SK-N-SH (cell line): ENCODE results near the gene SEMA3F.

Experiments
- GABPA ChIP-seq: IDR thresholded peaks from 2 replicates; pipeline ENCODE4 v1.4.0; 2012; ENCODE audit warnings: low read depth, mild to moderate bottlenecking
- RFX5 ChIP-seq: IDR thresholded peaks from 2 replicates; pipeline ENCODE4 v1.6.1; 2012; ENCODE audit warnings: mild to moderate bottlenecking, improper control_type of control experiment, low read length
- SIN3A ChIP-seq: IDR thresholded peaks from 2 replicates; pipeline ENCODE4 v1.6.1; 2012; ENCODE audit warnings: low read depth, mild to moderate bottlenecking, low read length, moderate library complexity, borderline replicate concordance
- SMC3 ChIP-seq: IDR thresholded peaks from 2 replicates; pipeline ENCODE4 v1.6.1; 2012; ENCODE audit warnings: low read depth, low read length, improper control_type of control experiment
- TF ChIP-seq, protein P1 (sequence below): fragments of 200-600 bp; sonication (generic); IDR thresholded peaks from 2 replicates; pipeline ENCODE4 v1.6.1; 2017; ENCODE audit warnings: antibody characterized with exemption, mild to moderate bottlenecking, moderate library complexity

DNA sequence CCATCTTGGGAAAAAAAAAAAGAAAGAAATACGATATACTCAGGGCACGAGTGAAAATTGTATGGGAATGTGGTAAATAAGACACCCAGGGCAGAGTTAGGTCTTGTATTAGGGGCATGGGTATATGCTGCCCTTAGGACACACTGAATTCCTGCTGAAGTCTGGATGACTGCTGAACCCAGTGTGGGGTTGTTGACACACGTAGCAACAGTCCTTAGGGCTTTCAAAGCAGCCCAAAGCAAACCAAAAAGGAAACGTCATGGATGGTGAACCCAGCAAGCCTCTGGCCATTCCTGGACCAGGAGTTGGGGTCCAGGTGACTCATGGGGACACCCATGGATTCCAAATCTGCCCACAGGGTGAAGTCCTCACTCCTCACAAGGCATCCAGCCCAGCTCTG, 27.1 kb upstream of the SEMA3F start:
- TF ChIP-seq RFX5 (no peak), GABPA (no peak), SMC3 (no peak), SIN3A (no peak)
- TF ChIP-seq, protein P1, sequence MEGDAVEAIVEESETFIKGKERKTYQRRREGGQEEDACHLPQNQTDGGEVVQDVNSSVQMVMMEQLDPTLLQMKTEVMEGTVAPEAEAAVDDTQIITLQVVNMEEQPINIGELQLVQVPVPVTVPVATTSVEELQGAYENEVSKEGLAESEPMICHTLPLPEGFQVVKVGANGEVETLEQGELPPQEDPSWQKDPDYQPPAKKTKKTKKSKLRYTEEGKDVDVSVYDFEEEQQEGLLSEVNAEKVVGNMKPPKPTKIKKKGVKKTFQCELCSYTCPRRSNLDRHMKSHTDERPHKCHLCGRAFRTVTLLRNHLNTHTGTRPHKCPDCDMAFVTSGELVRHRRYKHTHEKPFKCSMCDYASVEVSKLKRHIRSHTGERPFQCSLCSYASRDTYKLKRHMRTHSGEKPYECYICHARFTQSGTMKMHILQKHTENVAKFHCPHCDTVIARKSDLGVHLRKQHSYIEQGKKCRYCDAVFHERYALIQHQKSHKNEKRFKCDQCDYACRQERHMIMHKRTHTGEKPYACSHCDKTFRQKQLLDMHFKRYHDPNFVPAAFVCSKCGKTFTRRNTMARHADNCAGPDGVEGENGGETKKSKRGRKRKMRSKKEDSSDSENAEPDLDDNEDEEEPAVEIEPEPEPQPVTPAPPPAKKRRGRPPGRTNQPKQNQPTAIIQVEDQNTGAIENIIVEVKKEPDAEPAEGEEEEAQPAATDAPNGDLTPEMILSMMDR: no peak
